AG04450 (cell line): Measurements from ENCODE around the gene COL26A1. TPM values are rescaled to one million over a fixed set of nuclear protein-coding genes. Genes with fewer than 3 reads are reported as not detected.

Source experiments
- CTCF ChIA-PET: fragments of 300-600, 350-600 bp; formaldehyde crosslinking; extraction: SDS; loops from one replicate; lab custom pipeline; 2022; ENCODE audit warnings: antibody characterized with exemption, inconsistent platforms; lab: Charles Lee
- POLR2A ChIA-PET: fragments of 350-600 bp; formaldehyde crosslinking; extraction: SDS; loops from one replicate; lab custom pipeline; 2021; ENCODE audit warnings: antibody characterized with exemption, inconsistent platforms; lab: Yijun Ruan, JAX
- DNase-seq: peaks from one replicate; pipeline ENCODE4 v3.0.0-alpha.2; 2011; ENCODE audit warnings: low read depth, low spot score
- H3K27ac ChIP-seq: one replicate; pipeline ENCODE4 v1.5.1; 2012; ENCODE audit warnings: low read depth, low read length, control low read depth
- H3K27me3 ChIP-seq: one replicate; pipeline ENCODE4 v1.6.0; 2012; ENCODE audit warnings: low read length; ENCODE audit not compliant: control insufficient read depth, insufficient read depth
- H3K4me3 ChIP-seq: 2 replicates; pipeline ENCODE4 v1.5.1; 2011; ENCODE audit warnings: mild to moderate bottlenecking, low read depth, low read length, control low read depth
- H3K9me3 ChIP-seq: 2 replicates; pipeline ENCODE4 v1.5.1; 2012; ENCODE audit warnings: low read length; ENCODE audit not compliant: control insufficient read depth, insufficient read depth
- CTCF ChIP-seq: IDR thresholded peaks from 2 replicates; pipeline ENCODE4 v1.5.1; 2011; ENCODE audit warnings: low read depth, low read length, control low read depth, inconsistent platforms
- polyA plus RNA-seq: library from polyadenylated mRNA; depleted of rRNA; stranded (reverse); fragments of >200 nt; gene quantifications from 2 replicates; pipeline ENCODE4 v1.2.3, GENCODE V29; 2011

COL26A1 gene
- polyA plus RNA-seq, 1 experiment = 0.06 TPM

- Histone ChIP-seq H3K9me3 (no peaks in the 10 kb centered on the region), H3K4me3 (no peak overlapping the region), H3K27me3 (peaks cover 8% of the 10 kb centered on the region), H3K27ac (no peak overlapping the region)
- DNase-seq = no peak
- POLR2A ChIA-PET = no interaction called here
- CTCF ChIA-PET = no interaction called here
- TF ChIP-seq CTCF = no peak
These were observed 32.7 kb downstream of the COL26A1 start for GRCh38 chr7:101395376-101395775.

GRCh38 chr7:101397243-101397642, 34.6 kb downstream of the COL26A1 start:
- DNase-seq = no peak
- H3K27ac ChIP-seq = no peak overlapping the region
- H3K27me3 ChIP-seq = peaks cover 10% of the 10 kb centered on the region
- ChIA-PET POLR2A (no interaction called here), CTCF (interaction anchor here (1.7 kb wide), 1 partner anchor 33 kb away, joined by 4 read pairs; no protein-coding TSS in a partner anchor)
- H3K4me3 ChIP-seq = no peak overlapping the region
- TF ChIP-seq CTCF = no peak
- no peaks in the 10 kb centered on the region for H3K9me3 ChIP-seq

GRCh38 chr7:101397770-101398324, 35.2 kb downstream of the COL26A1 start:
- no peak for DNase-seq
- Histone ChIP-seq H3K27me3 (peaks cover 11% of the 10 kb centered on the region), H3K4me3 (no peak overlapping the region), H3K9me3 (no peaks in the 10 kb centered on the region), H3K27ac (no peak overlapping the region)
- ChIA-PET CTCF (interaction anchor here (1.7 kb wide), 1 partner anchor 33 kb away, joined by 4 read pairs; no protein-coding TSS in a partner anchor), POLR2A (no interaction called here)
- no peak for TF ChIP-seq CTCF

DNA sequence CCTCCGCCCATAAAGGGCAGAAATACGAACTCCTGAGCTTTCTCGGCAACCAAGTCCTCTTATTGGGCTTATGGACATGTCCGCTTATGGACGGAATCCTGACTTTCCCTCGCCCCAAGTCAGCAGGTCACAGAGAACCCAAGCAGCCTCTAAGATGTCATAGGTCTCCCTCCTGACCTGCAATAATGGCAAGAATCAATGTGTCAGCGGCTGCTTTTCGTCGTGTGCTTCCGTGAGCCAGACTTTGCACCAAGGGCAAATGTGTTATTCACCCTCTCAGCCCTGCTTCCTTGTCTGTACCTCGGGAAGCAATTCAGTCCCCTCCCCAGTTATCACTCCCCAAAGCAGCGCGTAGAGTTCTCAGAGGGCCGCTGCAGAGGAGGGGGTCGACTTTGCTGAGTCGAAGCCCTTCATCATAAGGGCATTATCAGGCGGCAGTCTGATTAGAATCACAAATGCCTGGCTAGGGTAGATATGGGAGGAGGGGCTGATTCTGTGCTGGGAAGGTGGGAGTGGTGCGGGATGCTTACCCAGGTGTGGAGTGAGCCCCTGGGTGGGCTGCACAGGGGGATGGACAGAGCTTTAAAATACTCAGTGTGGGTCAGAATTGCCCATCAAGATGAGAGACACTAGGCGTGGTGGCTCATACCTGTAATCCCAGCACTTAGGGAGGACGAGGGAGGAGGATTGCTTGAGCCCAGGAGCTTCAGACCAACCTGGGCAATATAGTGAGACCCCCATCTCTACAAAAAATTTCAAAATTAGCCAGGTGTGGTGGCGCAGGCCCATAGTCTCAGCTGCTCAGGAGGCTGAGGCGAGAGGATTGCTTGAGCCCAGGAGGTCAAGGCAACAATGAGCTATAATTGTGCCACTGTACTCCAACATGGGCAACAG, 36.0 kb downstream of the COL26A1 start:
- POLR2A ChIA-PET = no interaction called here
- CTCF ChIA-PET = interaction anchor here (0.6 kb wide), 1 partner anchor 31 kb away, joined by 3 read pairs; no protein-coding TSS in a partner anchor
- no peak for DNase-seq
- TF ChIP-seq CTCF = no peak
- Histone ChIP-seq H3K27me3 (peaks cover 14% of the 10 kb centered on the region), H3K9me3 (no peaks in the 10 kb centered on the region), H3K4me3 (no peak overlapping the region), H3K27ac (no peak overlapping the region)

- CTCF ChIA-PET = interaction anchor here (0.6 kb wide), 1 partner anchor 30 kb away, joined by 3 read pairs; no protein-coding TSS in a partner anchor
These were observed 37.1 kb downstream of the COL26A1 start for GRCh38 chr7:101399759-101400158.

More at GRCh38 chr7:101399759-101400158, 37.1 kb downstream of the COL26A1 start:
- Histone ChIP-seq H3K4me3 (no peak overlapping the region), H3K9me3 (no peaks in the 10 kb centered on the region), H3K27me3 (peaks cover 14% of the 10 kb centered on the region), H3K27ac (no peak overlapping the region)
- TF ChIP-seq CTCF = no peak
- no peak for DNase-seq
- POLR2A ChIA-PET = no interaction called here
